Neural progenitor cell (in vitro differentiated cells): ENCODE results near the gene HMGN1. TPM values are rescaled to one million over a fixed set of nuclear protein-coding genes. Genes with fewer than 3 reads are reported as not detected.

Experiments
- DNase-seq: peaks from one replicate; pipeline ENCODE4 v3.0.0-alpha.2; 2016; ENCODE audit warnings: low spot score
- H2AFZ ChIP-seq: fragments of 200-600 bp; sonication (generic); replicated peaks from 2 replicates; pipeline ENCODE4 v1.6.1; 2016; ENCODE audit warnings: antibody characterized with exemption
- H3F3A ChIP-seq: fragments of 200-600 bp; sonication (generic); 2 replicates; pipeline ENCODE4 v1.6.1; 2016; ENCODE audit warnings: antibody characterized with exemption, low read depth
- H3K27ac ChIP-seq: fragments of 200-600 bp; sonication (generic); 2 replicates; pipeline ENCODE4 v1.5.1; 2016; ENCODE audit warnings: mild to moderate bottlenecking
- H3K27me3 ChIP-seq: fragments of 200-600 bp; sonication (generic); 2 replicates; pipeline ENCODE4 v1.6.1; 2016; ENCODE audit warnings: mild to moderate bottlenecking, moderate library complexity
- H3K36me3 ChIP-seq: fragments of 200-600 bp; sonication (generic); 2 replicates; pipeline ENCODE4 v1.5.1; 2016
- H3K4me1 ChIP-seq: fragments of 200-600 bp; sonication (generic); 2 replicates; pipeline ENCODE4 v1.6.1; 2016; ENCODE audit warnings: mixed run types
- H3K4me2 ChIP-seq: fragments of 200-600 bp; sonication (generic); 2 replicates; pipeline ENCODE4 v1.6.1; 2016
- H3K4me3 ChIP-seq: fragments of 200-600 bp; sonication (generic); 2 replicates; pipeline ENCODE4 v1.5.1; 2016
- H3K79me2 ChIP-seq: fragments of 200-600 bp; sonication (generic); 2 replicates; pipeline ENCODE4 v1.6.1; 2016; ENCODE audit warnings: low read depth
- H3K9ac ChIP-seq: fragments of 200-600 bp; sonication (generic); 2 replicates; pipeline ENCODE4 v1.6.1; 2016
- H3K9me3 ChIP-seq: fragments of 200-600 bp; sonication (generic); 2 replicates; pipeline ENCODE4 v1.5.1; 2016; ENCODE audit warnings: low read depth
- H4K20me1 ChIP-seq: fragments of 200-600 bp; sonication (generic); 2 replicates; pipeline ENCODE4 v1.6.1; 2016; ENCODE audit warnings: low read depth
- H3K27ac Mint-ChIP-seq: 3 replicates; pipeline ENCODE4 v1.8.0; 2021; ENCODE audit warnings: mixed read lengths
- H3K27me3 Mint-ChIP-seq: 2 replicates; pipeline ENCODE4 v1.8.0; 2022; ENCODE audit warnings: low read depth, mild to moderate bottlenecking, inconsistent platforms, moderate library complexity, mixed read lengths; ENCODE audit not compliant: insufficient read depth
- H3K36me3 Mint-ChIP-seq: 3 replicates; pipeline ENCODE4 v1.8.0; 2021; ENCODE audit warnings: mixed read lengths
- H3K4me1 Mint-ChIP-seq: 3 replicates; pipeline ENCODE4 v1.8.0; 2021; ENCODE audit warnings: mixed read lengths
- H3K4me3 Mint-ChIP-seq: 3 replicates; pipeline ENCODE4 v1.8.0; 2021; ENCODE audit warnings: mild to moderate bottlenecking, moderate library complexity, mixed read lengths
- H3K9me3 Mint-ChIP-seq: 3 replicates; pipeline ENCODE4 v1.8.0; 2020; ENCODE audit warnings: mixed read lengths
- CTCF ChIP-seq: fragments of 200-600 bp; sonication (generic); IDR thresholded peaks from 2 replicates; pipeline ENCODE4 v1.5.1; 2017; ENCODE audit warnings: antibody characterized with exemption, mild to moderate bottlenecking
- EZH2 ChIP-seq: fragments of 200-600 bp; sonication (generic); IDR thresholded peaks from 2 replicates; pipeline ENCODE4 v1.6.1; 2017; ENCODE audit warnings: antibody characterized with exemption, mild to moderate bottlenecking, moderate library complexity
- EZH2phosphoT487 ChIP-seq: fragments of 200-600 bp; sonication (generic); IDR thresholded peaks from 2 replicates; pipeline ENCODE4 v1.6.1; 2017; ENCODE audit warnings: antibody characterized with exemption
- small RNA-seq: library from RNA; depleted of rRNA; stranded (forward); fragments of <200 nt; gene quantifications from one replicate; pipeline ENCODE3, GENCODE V24; 2015
- total RNA-seq: library from RNA; depleted of rRNA; stranded (reverse); fragments of >200 nt; gene quantifications from 2 replicates; pipeline ENCODE4 v1.2.3, GENCODE V29; 2015; ENCODE audit warnings: low replicate concordance

Gene HMGN1
- total RNA-seq, 1 donor from 2014 or later = 903 TPM

GRCh38 chr21:39300587-39300986 lies 48.3 kb downstream of the HMGN1 start:
- Histone ChIP-seq H3K36me3 (peaks cover 24% of the 10 kb centered on the region), H3K9ac (no peak overlapping the region), H3K79me2 (peaks cover 94% of the 10 kb centered on the region), H3K27ac (no peak overlapping the region), H3K9me3 (no peaks in the 10 kb centered on the region), H4K20me1 (peaks cover 23% of the 10 kb centered on the region), H2AFZ (no peak overlapping the region), H3K4me3 (no peak overlapping the region), H3K4me2 (no peak overlapping the region), H3K27me3 (no peaks in the 10 kb centered on the region), H3F3A (no peaks in the 10 kb centered on the region), H3K4me1 (no peaks in the 10 kb centered on the region)
- H3K27me3 Mint-ChIP-seq = no peaks in the 10 kb centered on the region
- peaks cover 17% of the 10 kb centered on the region for H3K9me3 Mint-ChIP-seq
- no peak overlapping the region for H3K4me3 Mint-ChIP-seq
- H3K27ac Mint-ChIP-seq = no peak overlapping the region
- peaks cover 51% of the 10 kb centered on the region for H3K36me3 Mint-ChIP-seq
- no peak for TF ChIP-seq EZH2
- no peak for TF ChIP-seq EZH2phosphoT487
- no peak for TF ChIP-seq CTCF
- H3K4me1 Mint-ChIP-seq = no peaks in the 10 kb centered on the region
- DNase-seq = no peak

- H3K27me3 ChIP-seq = no peaks in the 10 kb centered on the region
- peaks cover 21% of the 10 kb centered on the region for H3K9me3 Mint-ChIP-seq
- no peak overlapping the region for H2AFZ ChIP-seq
- H3F3A ChIP-seq = no peaks in the 10 kb centered on the region
- H3K4me1 ChIP-seq = no peaks in the 10 kb centered on the region
- peaks cover 44% of the 10 kb centered on the region for H3K36me3 ChIP-seq
- H3K27ac ChIP-seq = no peak overlapping the region
- H3K36me3 Mint-ChIP-seq = peaks cover 63% of the 10 kb centered on the region
- no peak overlapping the region for H3K4me3 ChIP-seq
- no peaks in the 10 kb centered on the region for H3K4me1 Mint-ChIP-seq
- TF ChIP-seq EZH2phosphoT487 (no peak), CTCF (no peak), EZH2 (no peak)
- peaks cover 59% of the 10 kb centered on the region for H3K79me2 ChIP-seq
- no peaks in the 10 kb centered on the region for H3K9me3 ChIP-seq
- H4K20me1 ChIP-seq = peaks cover 20% of the 10 kb centered on the region
- DNase-seq = no peak
- no peak overlapping the region for H3K4me2 ChIP-seq
- H3K9ac ChIP-seq = no peak overlapping the region
- no peaks in the 10 kb centered on the region for H3K27me3 Mint-ChIP-seq
- H3K4me3 Mint-ChIP-seq = no peak overlapping the region
- no peak overlapping the region for H3K27ac Mint-ChIP-seq
These were observed 52.0 kb downstream of the HMGN1 start for GRCh38 chr21:39296891-39297290.

Small RNA genes within 50 kb of the gene (small RNA-seq; reads per million reads assigned to genes)
- not detected for gene RF00019

Other genes with a start within 250 kb of the HMGN1 start
- 37.5 and 42.9 TPM in 2 replicates for gene PSMG1, start 165.6 kb downstream of the HMGN1 start, total RNA-seq
- gene BRWD1, start 35.5 kb downstream of the HMGN1 start, total RNA-seq = 85.0 and 130 TPM in 2 replicates
- gene LCA5L, start 96.7 kb upstream of the HMGN1 start, total RNA-seq = 2.6 and 4.7 TPM in 2 replicates
- gene SH3BGR, start 102.9 kb upstream of the HMGN1 start, total RNA-seq = 7.5 and 12.2 TPM in 2 replicates